Fibroblast of lung (primary cell): ENCODE results near the gene KCNIP4. TPM values are rescaled to one million over a fixed set of nuclear protein-coding genes. Genes with fewer than 3 reads are reported as not detected.

ENCODE experiments used
- DNase-seq, 2 donors: peaks; one replicate each; pipeline versions ENCODE4 v3.0.0 to v3.0.0-alpha.2; 2010; ENCODE audit warnings: low read depth in 2 of 2
- H2AFZ ChIP-seq: 2 replicates; pipeline ENCODE4 v1.5.1; 2012; ENCODE audit warnings: low read length, control low read depth, inconsistent platforms
- H3K27ac ChIP-seq: 2 replicates; pipeline ENCODE4 v1.5.1; 2011; ENCODE audit warnings: low read length, control low read depth; ENCODE audit not compliant: insufficient read depth
- H3K27me3 ChIP-seq: 2 replicates; pipeline ENCODE4 v1.5.1; 2011; ENCODE audit warnings: mild to moderate bottlenecking, low read length; ENCODE audit not compliant: control insufficient read depth, insufficient read depth
- H3K36me3 ChIP-seq: 2 replicates; pipeline ENCODE4 v1.5.1; 2011; ENCODE audit warnings: low read length; ENCODE audit not compliant: control insufficient read depth, insufficient read depth
- H3K4me1 ChIP-seq: 2 replicates; pipeline ENCODE4 v1.5.1; 2011; ENCODE audit warnings: low read length; ENCODE audit not compliant: control insufficient read depth, insufficient read depth; ENCODE audit errors: extremely low read depth
- H3K4me2 ChIP-seq: 2 replicates; pipeline ENCODE4 v1.5.1; 2011; ENCODE audit warnings: low read length, control low read depth; ENCODE audit not compliant: insufficient read depth; ENCODE audit errors: extremely low read depth
- H3K4me3 ChIP-seq, 4 experiments: fragments of 200-600 bp in 1 of 4; sonication (generic) in 1 of 4; replicated peaks in 1 of 4; 2 replicates each; pipeline ENCODE4 v1.5.1; 2011 to 2016; ENCODE audit warnings: low read length in 4 of 4, low read depth in 3 of 4, mild to moderate bottlenecking in 3 of 4, control low read depth in 2 of 4, inconsistent platforms in 1 of 4, mixed read lengths in 1 of 4; ENCODE audit not compliant: insufficient read depth in 1 of 4; ENCODE audit errors: control extremely low read depth in 1 of 4
- H3K79me2 ChIP-seq: 2 replicates; pipeline ENCODE4 v1.5.1; 2012; ENCODE audit warnings: mild to moderate bottlenecking, low read length, inconsistent platforms; ENCODE audit not compliant: control insufficient read depth, insufficient read depth
- H3K9ac ChIP-seq: 2 replicates; pipeline ENCODE4 v1.5.1; 2011; ENCODE audit warnings: mild to moderate bottlenecking, low read length, control low read depth; ENCODE audit not compliant: insufficient read depth
- H3K9me3 ChIP-seq: 2 replicates; pipeline ENCODE4 v1.5.1; 2012; ENCODE audit warnings: low read depth, low read length; ENCODE audit not compliant: control insufficient read depth, insufficient read depth
- H4K20me1 ChIP-seq: 2 replicates; pipeline ENCODE4 v1.5.1; 2011; ENCODE audit warnings: low read length; ENCODE audit not compliant: control insufficient read depth, insufficient read depth; ENCODE audit errors: extremely low read depth
- EZH2 ChIP-seq: IDR thresholded peaks from 2 replicates; pipeline ENCODE4 v1.5.1; 2012; ENCODE audit warnings: low read length, control low read depth, mild to moderate bottlenecking; ENCODE audit errors: missing control alignments
- polyA plus RNA-seq, 2 donors: library from polyadenylated mRNA; depleted of rRNA in 1 of 2; stranded (reverse) in 1 of 2; unstranded in 1 of 2; fragments of >200 nt; gene quantifications; 2 replicates each; pipeline ENCODE4 v1.2.1, GENCODE V29; 2011 to 2012; ENCODE audit warnings: missing spikeins in 1 of 2
- total RNA-seq: library from RNA; depleted of rRNA; stranded (reverse); fragments of >200 nt; gene quantifications from 2 replicates; pipeline ENCODE4 v1.2.1, GENCODE V29; 2014
- TF ChIP-seq, protein P1 (sequence below), 2 donors: IDR thresholded peaks in 1 of 2; conservative IDR thresholded peaks in 1 of 2; 1 replicate in 1 of 2; 2 replicates in 1 of 2; pipeline ENCODE4 v1.5.1; 2011 to 2012; ENCODE audit warnings: low read length in 2 of 2, control low read depth in 1 of 2, inconsistent platforms in 1 of 2, low read depth in 1 of 2, mild to moderate bottlenecking in 1 of 2

Gene KCNIP4
- total and polyA plus RNA-seq, 2 donors (not counting 1 experiment from before 2014, with no cell fraction given) = not detected

DNA sequence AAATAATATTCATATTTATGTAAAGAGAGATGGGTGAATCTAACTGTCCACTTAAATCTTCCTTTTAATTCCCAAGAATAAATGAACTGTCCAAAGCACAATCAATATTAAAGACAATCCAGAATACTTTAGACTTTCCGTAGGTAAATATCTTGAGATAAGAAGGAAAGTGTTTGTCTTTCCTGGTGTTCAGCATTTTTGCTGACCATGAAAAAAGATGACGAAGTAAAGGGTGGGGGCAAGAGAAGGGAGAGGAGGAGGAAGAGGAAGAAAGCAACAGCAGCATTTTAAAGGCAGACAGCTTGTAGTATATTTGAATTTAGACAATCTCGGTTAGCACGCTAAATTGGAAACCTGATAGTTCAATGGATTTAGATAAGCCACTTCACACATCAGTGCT, 498.2 kb downstream of the KCNIP4 start:
- TF ChIP-seq, protein P1, sequence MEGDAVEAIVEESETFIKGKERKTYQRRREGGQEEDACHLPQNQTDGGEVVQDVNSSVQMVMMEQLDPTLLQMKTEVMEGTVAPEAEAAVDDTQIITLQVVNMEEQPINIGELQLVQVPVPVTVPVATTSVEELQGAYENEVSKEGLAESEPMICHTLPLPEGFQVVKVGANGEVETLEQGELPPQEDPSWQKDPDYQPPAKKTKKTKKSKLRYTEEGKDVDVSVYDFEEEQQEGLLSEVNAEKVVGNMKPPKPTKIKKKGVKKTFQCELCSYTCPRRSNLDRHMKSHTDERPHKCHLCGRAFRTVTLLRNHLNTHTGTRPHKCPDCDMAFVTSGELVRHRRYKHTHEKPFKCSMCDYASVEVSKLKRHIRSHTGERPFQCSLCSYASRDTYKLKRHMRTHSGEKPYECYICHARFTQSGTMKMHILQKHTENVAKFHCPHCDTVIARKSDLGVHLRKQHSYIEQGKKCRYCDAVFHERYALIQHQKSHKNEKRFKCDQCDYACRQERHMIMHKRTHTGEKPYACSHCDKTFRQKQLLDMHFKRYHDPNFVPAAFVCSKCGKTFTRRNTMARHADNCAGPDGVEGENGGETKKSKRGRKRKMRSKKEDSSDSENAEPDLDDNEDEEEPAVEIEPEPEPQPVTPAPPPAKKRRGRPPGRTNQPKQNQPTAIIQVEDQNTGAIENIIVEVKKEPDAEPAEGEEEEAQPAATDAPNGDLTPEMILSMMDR (conservative IDR thresholded peaks at IDR 0.05 in 1 of 2, IDR thresholded peaks at IDR 0.05 in 1 of 2; ENCODE audit: low read depth in 1 of 2, low read length in 2 of 2) = no peak
- no peak for TF ChIP-seq EZH2
- Histone ChIP-seq H3K9me3 (no peaks in the 10 kb centered on the region), H3K79me2 (no peaks in the 10 kb centered on the region), H3K27ac (no peak overlapping the region), H3K36me3 (no peaks in the 10 kb centered on the region), H2AFZ (no peak overlapping the region), H3K27me3 (no peaks in the 10 kb centered on the region), H4K20me1 (no peaks in the 10 kb centered on the region), H3K4me2 (no peak overlapping the region), H3K4me1 (no peaks in the 10 kb centered on the region), H3K9ac (no peak overlapping the region), H3K4me3 (no peak overlapping the region)
- DNase-seq = no peak

- H4K20me1 ChIP-seq = no peaks in the 10 kb centered on the region
- no peak overlapping the region for H2AFZ ChIP-seq
- H3K36me3 ChIP-seq = no peaks in the 10 kb centered on the region
- H3K79me2 ChIP-seq = no peaks in the 10 kb centered on the region
- no peak overlapping the region for H3K4me2 ChIP-seq
- no peak overlapping the region for H3K9ac ChIP-seq
- H3K4me1 ChIP-seq = no peaks in the 10 kb centered on the region
- DNase-seq = no peak
- H3K27ac ChIP-seq = no peak overlapping the region
- H3K4me3 ChIP-seq = no peak overlapping the region
- TF ChIP-seq, protein P1 (conservative IDR thresholded peaks at IDR 0.05 in 1 of 2, IDR thresholded peaks at IDR 0.05 in 1 of 2; ENCODE audit: low read depth in 1 of 2, low read length in 2 of 2) = no peak
- TF ChIP-seq EZH2 = no peak
- no peaks in the 10 kb centered on the region for H3K9me3 ChIP-seq
- no peaks in the 10 kb centered on the region for H3K27me3 ChIP-seq
Observed at GRCh38 chr4:21447301-21448054, 501.1 kb downstream of the KCNIP4 start.

DNA sequence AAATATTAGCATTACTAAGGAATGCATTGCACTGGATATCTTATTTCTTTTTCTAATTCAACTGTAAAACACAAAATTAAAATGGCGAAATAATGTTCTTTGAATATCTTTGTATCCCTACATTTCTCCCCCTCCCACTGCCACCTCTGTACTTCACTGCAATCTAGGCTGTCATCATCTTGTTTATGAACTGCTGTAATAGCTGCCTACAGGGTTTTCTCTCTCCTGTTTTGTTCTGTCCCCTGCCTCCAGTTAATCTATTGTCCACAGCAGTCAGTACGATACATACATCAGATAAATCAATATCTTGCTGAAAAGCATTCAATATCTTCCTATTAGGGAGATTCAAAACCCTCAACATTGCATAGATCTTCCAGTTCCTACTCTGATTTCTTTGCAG, 528.4 kb downstream of the KCNIP4 start:
- no peaks in the 10 kb centered on the region for H3K27me3 ChIP-seq
- no peaks in the 10 kb centered on the region for H3K4me1 ChIP-seq
- no peak overlapping the region for H3K4me3 ChIP-seq
- no peaks in the 10 kb centered on the region for H3K36me3 ChIP-seq
- no peaks in the 10 kb centered on the region for H3K79me2 ChIP-seq
- no peaks in the 10 kb centered on the region for H4K20me1 ChIP-seq
- no peak overlapping the region for H3K9ac ChIP-seq
- no peaks in the 10 kb centered on the region for H3K9me3 ChIP-seq
- TF ChIP-seq, protein P1 (conservative IDR thresholded peaks at IDR 0.05 in 1 of 2, IDR thresholded peaks at IDR 0.05 in 1 of 2; ENCODE audit: low read depth in 1 of 2, low read length in 2 of 2) = no peak
- TF ChIP-seq EZH2 = no peak
- no peak for DNase-seq
- no peak overlapping the region for H3K27ac ChIP-seq
- no peak overlapping the region for H3K4me2 ChIP-seq
- H2AFZ ChIP-seq = no peak overlapping the region
